ENCODE measurements around the gene GUCY1A1. TPM values are rescaled to one million over a fixed set of nuclear protein-coding genes. Genes with fewer than 3 reads are reported as not detected.

Gene GUCY1A1
- total RNA-seq, 1 experiment from 2014 or later: 9.2 TPM

DNA sequence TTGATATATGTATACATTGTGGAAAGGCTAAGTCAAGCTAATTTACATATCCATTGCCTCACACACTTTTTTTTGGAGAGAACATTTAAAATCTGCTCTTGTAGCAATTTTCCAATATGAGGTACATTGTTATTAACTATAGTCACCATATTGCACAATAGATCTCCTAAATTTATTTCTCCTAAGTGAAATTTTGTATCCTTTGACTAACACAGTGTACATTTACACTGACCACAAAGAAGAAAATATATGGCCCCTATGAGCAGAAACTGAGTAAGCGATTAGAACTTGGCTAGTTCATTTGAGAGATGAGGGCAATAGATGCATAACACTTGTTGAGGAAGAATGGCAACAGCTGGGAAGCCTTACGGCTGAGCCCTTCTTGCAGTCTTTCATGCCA, 71.9 kb downstream of the GUCY1A1 start:
- Histone ChIP-seq H3K9me3 (ENCODE audit: low read length) (no peaks in the 10 kb centered on the region), H2AFZ (ENCODE audit: low read length) (no peak overlapping the region), H3F3A (ENCODE audit: low read length, unreplicated experiment) (no peaks in the 10 kb centered on the region), H3K36me3 (ENCODE audit: low read depth, low read length) (no peaks in the 10 kb centered on the region), H3K9me2 (replicated peaks; ENCODE audit: low read length) (no peaks in the 10 kb centered on the region), H3K79me2 (ENCODE audit: low read length) (no peaks in the 10 kb centered on the region), H3K4me1 (ENCODE audit: insufficient read depth, low read length) (no peaks in the 10 kb centered on the region), H3K27ac (ENCODE audit: low read length) (no peak overlapping the region), H3K27me3 (ENCODE audit: low read length) (no peaks in the 10 kb centered on the region), H3K4me2 (ENCODE audit: low read length) (no peak overlapping the region), H3K4me3 (ENCODE audit: low read length) (no peak overlapping the region), H4K20me1 (ENCODE audit: low read length) (no peaks in the 10 kb centered on the region), H3K9ac (ENCODE audit: low read length) (no peak overlapping the region)
- no peak for ATAC-seq
- TF ChIP-seq EZH2 (IDR thresholded peaks at IDR 0.05; ENCODE audit: low read length, unreplicated experiment): no peak
- no peak for TF ChIP-seq EZH2phosphoT487 (IDR thresholded peaks at IDR 0.05; ENCODE audit: borderline replicate concordance, low read length)
- TF ChIP-seq, protein P1, sequence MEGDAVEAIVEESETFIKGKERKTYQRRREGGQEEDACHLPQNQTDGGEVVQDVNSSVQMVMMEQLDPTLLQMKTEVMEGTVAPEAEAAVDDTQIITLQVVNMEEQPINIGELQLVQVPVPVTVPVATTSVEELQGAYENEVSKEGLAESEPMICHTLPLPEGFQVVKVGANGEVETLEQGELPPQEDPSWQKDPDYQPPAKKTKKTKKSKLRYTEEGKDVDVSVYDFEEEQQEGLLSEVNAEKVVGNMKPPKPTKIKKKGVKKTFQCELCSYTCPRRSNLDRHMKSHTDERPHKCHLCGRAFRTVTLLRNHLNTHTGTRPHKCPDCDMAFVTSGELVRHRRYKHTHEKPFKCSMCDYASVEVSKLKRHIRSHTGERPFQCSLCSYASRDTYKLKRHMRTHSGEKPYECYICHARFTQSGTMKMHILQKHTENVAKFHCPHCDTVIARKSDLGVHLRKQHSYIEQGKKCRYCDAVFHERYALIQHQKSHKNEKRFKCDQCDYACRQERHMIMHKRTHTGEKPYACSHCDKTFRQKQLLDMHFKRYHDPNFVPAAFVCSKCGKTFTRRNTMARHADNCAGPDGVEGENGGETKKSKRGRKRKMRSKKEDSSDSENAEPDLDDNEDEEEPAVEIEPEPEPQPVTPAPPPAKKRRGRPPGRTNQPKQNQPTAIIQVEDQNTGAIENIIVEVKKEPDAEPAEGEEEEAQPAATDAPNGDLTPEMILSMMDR (conservative IDR thresholded peaks at IDR 0.05; ENCODE audit: low read depth, low read length): no peak
- ChIA-PET POLR2A (ENCODE audit: unreplicated experiment) (no interaction called here), CTCF (no interaction called here)
- intact Hi-C loops (cut with micrococcal nuclease): no loop called here
- DNase-seq: peak; percentile 9
- BruUV-seq (replicated peaks): no TSS peak

DNA sequence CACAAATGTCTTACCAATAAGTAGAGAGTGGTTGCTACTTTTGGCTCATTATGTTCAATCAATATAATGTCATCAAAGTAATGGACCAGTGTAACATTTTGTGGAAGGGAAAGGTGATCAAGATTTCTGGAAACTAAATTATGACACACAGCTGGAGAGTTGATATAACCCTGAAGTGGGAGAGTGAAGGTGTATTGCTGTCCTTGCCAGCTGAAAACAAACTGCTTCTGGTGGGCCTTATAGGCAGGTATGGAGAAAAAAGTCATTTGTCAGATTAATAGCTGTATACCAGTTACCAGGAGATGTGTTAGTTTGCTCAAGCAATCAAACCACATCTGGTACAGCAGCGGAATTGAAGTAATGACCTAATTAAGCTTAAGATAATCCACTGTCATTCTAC, 74.9 kb downstream of the GUCY1A1 start:
- Histone ChIP-seq H3K4me1 (ENCODE audit: insufficient read depth, low read length) (peaks cover 4% of the 10 kb centered on the region; the same call in 1 of the 2 replicates), H3K36me3 (ENCODE audit: low read depth, low read length) (no peaks in the 10 kb centered on the region), H3K9me3 (ENCODE audit: low read length) (no peaks in the 10 kb centered on the region), H3K79me2 (ENCODE audit: low read length) (no peaks in the 10 kb centered on the region), H3K4me2 (ENCODE audit: low read length) (no peak overlapping the region), H2AFZ (ENCODE audit: low read length) (no peak overlapping the region), H3K9ac (ENCODE audit: low read length) (no peak overlapping the region), H3K4me3 (ENCODE audit: low read length) (no peak overlapping the region), H4K20me1 (ENCODE audit: low read length) (no peaks in the 10 kb centered on the region), H3K9me2 (replicated peaks; ENCODE audit: low read length) (no peaks in the 10 kb centered on the region), H3K27me3 (ENCODE audit: low read length) (no peaks in the 10 kb centered on the region), H3K27ac (ENCODE audit: low read length) (no peak overlapping the region), H3F3A (ENCODE audit: low read length, unreplicated experiment) (no peaks in the 10 kb centered on the region)
- ChIA-PET POLR2A (ENCODE audit: unreplicated experiment) (no interaction called here), CTCF (no interaction called here)
- no TSS peak for BruUV-seq (replicated peaks)
- DNase-seq (no peak), ATAC-seq (no peak)
- TF ChIP-seq, protein P1 (conservative IDR thresholded peaks at IDR 0.05; ENCODE audit: low read depth, low read length): no peak
- TF ChIP-seq EZH2 (IDR thresholded peaks at IDR 0.05; ENCODE audit: low read length, unreplicated experiment): no peak
- TF ChIP-seq EZH2phosphoT487 (IDR thresholded peaks at IDR 0.05; ENCODE audit: borderline replicate concordance, low read length): no peak
- intact Hi-C loops (cut with micrococcal nuclease): no loop called here

DNA sequence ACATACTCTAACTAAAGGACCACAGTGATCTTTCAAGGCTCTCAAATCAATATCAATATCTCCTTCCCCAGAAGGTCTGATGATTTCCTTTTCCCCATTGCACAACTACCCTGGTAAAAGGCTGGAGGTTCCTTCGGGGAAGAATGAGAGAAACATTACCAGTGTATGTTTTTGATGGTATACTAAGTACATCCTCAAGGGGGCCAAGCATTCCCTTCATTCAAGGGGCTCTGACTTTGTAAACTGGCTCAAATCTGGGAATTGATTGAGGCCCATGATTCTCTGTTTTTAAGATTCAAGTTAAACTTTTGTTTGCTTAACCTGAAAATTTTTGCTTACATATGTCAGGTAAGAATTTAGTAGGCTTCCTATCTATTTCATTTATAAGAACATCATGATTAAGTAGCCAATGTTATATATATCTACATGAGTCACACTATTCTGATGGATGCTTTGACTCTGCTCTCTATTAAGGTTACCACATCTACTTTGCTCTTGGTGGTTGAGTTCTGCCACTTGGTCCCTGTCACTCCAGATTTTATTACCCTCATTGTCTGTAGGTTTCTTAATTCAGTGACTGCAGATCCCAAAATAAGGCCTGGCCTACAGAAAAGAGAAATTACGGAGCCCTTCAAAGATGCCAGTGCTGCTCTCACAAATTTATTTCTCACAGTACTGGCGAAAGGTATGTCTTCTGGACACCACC, 75.8 kb downstream of the GUCY1A1 start:
- Histone ChIP-seq H4K20me1 (ENCODE audit: low read length) (no peaks in the 10 kb centered on the region), H3K4me2 (ENCODE audit: low read length) (no peak overlapping the region), H2AFZ (ENCODE audit: low read length) (no peak overlapping the region), H3K36me3 (ENCODE audit: low read depth, low read length) (no peaks in the 10 kb centered on the region), H3K4me3 (ENCODE audit: low read length) (no peak overlapping the region), H3K4me1 (ENCODE audit: insufficient read depth, low read length) (peaks cover 4% of the 10 kb centered on the region; the same call in 1 of the 2 replicates), H3K27ac (ENCODE audit: low read length) (no peak overlapping the region), H3F3A (ENCODE audit: low read length, unreplicated experiment) (no peaks in the 10 kb centered on the region), H3K27me3 (ENCODE audit: low read length) (no peaks in the 10 kb centered on the region), H3K9ac (ENCODE audit: low read length) (no peak overlapping the region), H3K9me2 (replicated peaks; ENCODE audit: low read length) (no peaks in the 10 kb centered on the region), H3K79me2 (ENCODE audit: low read length) (no peaks in the 10 kb centered on the region), H3K9me3 (ENCODE audit: low read length) (no peaks in the 10 kb centered on the region)
- CTCF ChIA-PET: no interaction called here
- intact Hi-C loops (cut with micrococcal nuclease): no loop called here
- BruUV-seq (replicated peaks): no TSS peak
- ATAC-seq: no peak
- POLR2A ChIA-PET (ENCODE audit: unreplicated experiment): no interaction called here
- TF ChIP-seq EZH2phosphoT487 (IDR thresholded peaks at IDR 0.05; ENCODE audit: borderline replicate concordance, low read length) (no peak), EZH2 (IDR thresholded peaks at IDR 0.05; ENCODE audit: low read length, unreplicated experiment) (no peak)
- TF ChIP-seq, protein P1 (conservative IDR thresholded peaks at IDR 0.05; ENCODE audit: low read depth, low read length): peak; percentile 39; the same call in 1 of the 2 replicates
- peak; percentile 8 for DNase-seq

Data from PC-3 (cell line).